ENCODE data around the gene YIPF7.

- TF ChIP-seq, protein P1, sequence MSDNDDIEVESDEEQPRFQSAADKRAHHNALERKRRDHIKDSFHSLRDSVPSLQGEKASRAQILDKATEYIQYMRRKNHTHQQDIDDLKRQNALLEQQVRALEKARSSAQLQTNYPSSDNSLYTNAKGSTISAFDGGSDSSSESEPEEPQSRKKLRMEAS (IDR thresholded peaks at IDR 0.05): no peak
- TF ChIP-seq RAD21 (IDR thresholded peaks at IDR 0.05; ENCODE audit: low read depth) (no peak), CEBPB (IDR thresholded peaks at IDR 0.05) (no peak), EP300 (IDR thresholded peaks at IDR 0.05; ENCODE audit: borderline replicate concordance) (no peak), YY1 (IDR thresholded peaks at IDR 0.05; ENCODE audit: low read depth) (no peak), REST (IDR thresholded peaks at IDR 0.05; ENCODE audit: low read depth) (no peak), CREB1 (IDR thresholded peaks at IDR 0.05; ENCODE audit: low read depth) (no peak), TAF1 (IDR thresholded peaks at IDR 0.05; ENCODE audit: low read depth) (no peak), NFIC (IDR thresholded peaks at IDR 0.05) (no peak), EGR1 (IDR thresholded peaks at IDR 0.05) (no peak)
Observed at GRCh38 chr4:44578954-44579353, 72.5 kb downstream of the YIPF7 start.
